OCI-LY1 (cell line): ENCODE data around the gene AGAP3.

Experiments used
- H2AFZ ChIP-seq: fragments of 200-600 bp; sonication (generic), shearing (Covaris generic); 2 replicates; pipeline ENCODE4 v1.6.0; 2014; ENCODE audit warnings: antibody characterized with exemption, mild to moderate bottlenecking, low read length
- H3F3A ChIP-seq: fragments of 200-600 bp; sonication (generic), shearing (Covaris generic); 2 replicates; pipeline ENCODE4 v1.6.0; 2014; ENCODE audit warnings: mild to moderate bottlenecking, antibody characterized with exemption, low read length, moderate library complexity; ENCODE audit not compliant: insufficient read depth
- H3K27ac ChIP-seq: fragments of 200-600 bp; sonication (generic); 2 replicates; pipeline ENCODE4 v1.5.1; 2014; ENCODE audit warnings: low read length, mixed run types, mild to moderate bottlenecking, low read depth; ENCODE audit not compliant: poor library complexity, severe bottlenecking
- H3K27me3 ChIP-seq: fragments of 200-600 bp; sonication (generic); 2 replicates; pipeline ENCODE4 v1.6.0; 2014; ENCODE audit warnings: antibody characterized with exemption, mild to moderate bottlenecking, low read length, moderate library complexity; ENCODE audit not compliant: insufficient read depth
- H3K36me3 ChIP-seq: fragments of 200-600 bp; sonication (generic); 2 replicates; pipeline ENCODE4 v1.6.1; 2014; ENCODE audit warnings: mild to moderate bottlenecking, antibody characterized with exemption, low read length, moderate library complexity, mixed read lengths; ENCODE audit not compliant: insufficient read depth
- H3K4me1 ChIP-seq: fragments of 200-600 bp; sonication (generic); 2 replicates; pipeline ENCODE4 v1.5.1; 2014; ENCODE audit warnings: mild to moderate bottlenecking, low read length, moderate library complexity; ENCODE audit not compliant: insufficient read depth, severe bottlenecking
- H3K4me2 ChIP-seq: fragments of 200-600 bp; sonication (generic), shearing (Covaris generic); 2 replicates; pipeline ENCODE4 v1.6.1; 2014; ENCODE audit warnings: low read length
- H3K4me3 ChIP-seq: fragments of 200-600 bp; sonication (generic); 2 replicates; pipeline ENCODE4 v1.5.1; 2014; ENCODE audit warnings: low read length, low read depth, mild to moderate bottlenecking, mixed read lengths; ENCODE audit not compliant: poor library complexity, severe bottlenecking
- H3K79me2 ChIP-seq: fragments of 200-600 bp; shearing (Covaris generic); 2 replicates; pipeline ENCODE4 v1.6.1; 2016; ENCODE audit warnings: mixed run types, low read length, mixed read lengths; ENCODE audit not compliant: insufficient read depth
- H3K9ac ChIP-seq: fragments of 200-600 bp; sonication (generic), shearing (Covaris generic); 2 replicates; pipeline ENCODE4 v1.6.1; 2014; ENCODE audit warnings: mild to moderate bottlenecking, low read length, mixed read lengths
- H3K9me2 ChIP-seq: fragments of 200-600 bp; sonication (generic), shearing (Covaris generic); 2 replicates; pipeline ENCODE4 v1.6.1; 2014; ENCODE audit warnings: low read depth, mild to moderate bottlenecking, low read length, mixed read lengths
- H3K9me3 ChIP-seq: fragments of 200-600 bp; shearing (Covaris generic); 2 replicates; pipeline ENCODE4 v1.6.1; 2014; ENCODE audit warnings: low read length, mixed read lengths
- H4K20me1 ChIP-seq: fragments of 200-600 bp; sonication (generic), shearing (Covaris generic); 2 replicates; pipeline ENCODE4 v1.6.0; 2016; ENCODE audit warnings: mild to moderate bottlenecking, low read length; ENCODE audit not compliant: insufficient read depth
- EZH2 ChIP-seq: fragments of 200-600 bp; sonication (generic), shearing (Covaris generic); IDR thresholded peaks from 2 replicates; pipeline ENCODE4 v1.8.0; 2017; ENCODE audit warnings: borderline replicate concordance, mixed run types, mild to moderate bottlenecking, antibody characterized with exemption, low read length, moderate library complexity, mixed read lengths
- TF ChIP-seq, protein P1 (sequence below): fragments of 200-600 bp; sonication (generic), shearing (Covaris generic); IDR thresholded peaks from 2 replicates; pipeline ENCODE4 v1.5.1; 2017; ENCODE audit warnings: mild to moderate bottlenecking, antibody characterized with exemption, low read length, moderate library complexity, mixed read lengths

AGAP3 gene

GRCh38 chr7:151060113-151060415 is 26.2 kb upstream of the AGAP3 start:
- Histone ChIP-seq H3F3A (0 out of 2 replicates have a peak, but pooled peaks cover 7% of the 10 kb centered on the region), H2AFZ (no peak overlapping the region), H3K9me2 (no peaks in the 10 kb centered on the region), H3K36me3 (peaks cover 11% of the 10 kb centered on the region), H3K27me3 (no peaks in the 10 kb centered on the region), H4K20me1 (no peaks in the 10 kb centered on the region), H3K4me1 (peaks cover 41% of the 10 kb centered on the region), H3K9ac (peak overlapping the region; percentile 79), H3K4me3 (peak overlapping the region; percentile 90), H3K79me2 (no peaks in the 10 kb centered on the region; the same call in 1 of the 2 replicates), H3K4me2 (peak overlapping the region; percentile 85), H3K9me3 (no peaks in the 10 kb centered on the region), H3K27ac (peak overlapping the region; percentile 62)
- no peak for TF ChIP-seq EZH2
- TF ChIP-seq, protein P1, sequence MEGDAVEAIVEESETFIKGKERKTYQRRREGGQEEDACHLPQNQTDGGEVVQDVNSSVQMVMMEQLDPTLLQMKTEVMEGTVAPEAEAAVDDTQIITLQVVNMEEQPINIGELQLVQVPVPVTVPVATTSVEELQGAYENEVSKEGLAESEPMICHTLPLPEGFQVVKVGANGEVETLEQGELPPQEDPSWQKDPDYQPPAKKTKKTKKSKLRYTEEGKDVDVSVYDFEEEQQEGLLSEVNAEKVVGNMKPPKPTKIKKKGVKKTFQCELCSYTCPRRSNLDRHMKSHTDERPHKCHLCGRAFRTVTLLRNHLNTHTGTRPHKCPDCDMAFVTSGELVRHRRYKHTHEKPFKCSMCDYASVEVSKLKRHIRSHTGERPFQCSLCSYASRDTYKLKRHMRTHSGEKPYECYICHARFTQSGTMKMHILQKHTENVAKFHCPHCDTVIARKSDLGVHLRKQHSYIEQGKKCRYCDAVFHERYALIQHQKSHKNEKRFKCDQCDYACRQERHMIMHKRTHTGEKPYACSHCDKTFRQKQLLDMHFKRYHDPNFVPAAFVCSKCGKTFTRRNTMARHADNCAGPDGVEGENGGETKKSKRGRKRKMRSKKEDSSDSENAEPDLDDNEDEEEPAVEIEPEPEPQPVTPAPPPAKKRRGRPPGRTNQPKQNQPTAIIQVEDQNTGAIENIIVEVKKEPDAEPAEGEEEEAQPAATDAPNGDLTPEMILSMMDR, result no peak

DNA sequence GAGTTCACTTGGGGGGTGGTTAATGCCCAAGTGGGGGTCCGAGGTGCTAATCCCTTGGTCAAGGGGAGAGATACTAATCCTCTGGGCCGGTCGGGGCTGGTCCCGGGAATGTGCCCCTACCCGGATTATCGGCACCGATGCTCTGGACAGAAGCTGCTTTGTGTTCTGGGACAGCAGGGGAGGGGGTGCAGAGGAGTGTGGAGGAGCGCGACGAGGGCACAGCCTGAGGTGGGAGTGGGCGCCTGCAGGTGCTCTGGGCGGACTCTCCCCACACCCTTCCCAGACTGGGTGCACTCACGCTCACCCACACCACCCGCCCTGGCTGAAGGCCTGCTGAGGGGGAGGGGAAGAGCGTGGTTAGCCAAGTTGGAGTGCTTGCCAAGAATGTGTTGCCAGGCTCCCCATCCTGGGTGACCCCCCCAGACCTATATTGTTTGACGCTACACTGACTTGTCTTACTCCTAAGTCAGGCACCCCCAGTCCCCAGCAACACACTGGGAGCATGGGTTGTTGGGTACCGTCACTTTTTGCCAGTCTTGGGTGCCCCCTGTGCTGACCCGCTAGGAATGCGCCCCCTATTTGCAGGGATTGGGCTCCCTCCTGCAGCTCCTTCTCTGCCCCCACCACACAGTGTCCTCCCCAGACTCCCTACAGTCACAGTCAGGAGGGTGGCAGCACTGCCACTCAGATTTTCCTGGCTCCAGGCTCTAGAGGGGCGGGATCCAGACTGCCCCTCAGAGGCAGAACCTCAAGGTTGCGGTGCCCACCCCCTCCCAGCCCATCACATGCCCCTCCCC is 25.7 kb upstream of the AGAP3 start:
- H3K4me2 ChIP-seq, result peak overlapping the region; percentile 85
- H2AFZ ChIP-seq, result no peak overlapping the region
- H3K9ac ChIP-seq, result peak overlapping the region; percentile 79
- peak overlapping the region; percentile 62 for H3K27ac ChIP-seq
- H3K9me2 ChIP-seq, result no peaks in the 10 kb centered on the region
- TF ChIP-seq EZH2, result no peak
- TF ChIP-seq, protein P1, result peak; percentile 55
- H3K4me1 ChIP-seq, result peaks cover 41% of the 10 kb centered on the region
- H4K20me1 ChIP-seq, result no peaks in the 10 kb centered on the region
- H3F3A ChIP-seq, result 0 out of 2 replicates have a peak, but pooled peaks cover 7% of the 10 kb centered on the region
- no peaks in the 10 kb centered on the region for H3K9me3 ChIP-seq
- H3K4me3 ChIP-seq, result peak overlapping the region; percentile 90
- peaks cover 16% of the 10 kb centered on the region for H3K36me3 ChIP-seq
- no peaks in the 10 kb centered on the region; the same call in 1 of the 2 replicates for H3K79me2 ChIP-seq
- no peaks in the 10 kb centered on the region for H3K27me3 ChIP-seq

DNA sequence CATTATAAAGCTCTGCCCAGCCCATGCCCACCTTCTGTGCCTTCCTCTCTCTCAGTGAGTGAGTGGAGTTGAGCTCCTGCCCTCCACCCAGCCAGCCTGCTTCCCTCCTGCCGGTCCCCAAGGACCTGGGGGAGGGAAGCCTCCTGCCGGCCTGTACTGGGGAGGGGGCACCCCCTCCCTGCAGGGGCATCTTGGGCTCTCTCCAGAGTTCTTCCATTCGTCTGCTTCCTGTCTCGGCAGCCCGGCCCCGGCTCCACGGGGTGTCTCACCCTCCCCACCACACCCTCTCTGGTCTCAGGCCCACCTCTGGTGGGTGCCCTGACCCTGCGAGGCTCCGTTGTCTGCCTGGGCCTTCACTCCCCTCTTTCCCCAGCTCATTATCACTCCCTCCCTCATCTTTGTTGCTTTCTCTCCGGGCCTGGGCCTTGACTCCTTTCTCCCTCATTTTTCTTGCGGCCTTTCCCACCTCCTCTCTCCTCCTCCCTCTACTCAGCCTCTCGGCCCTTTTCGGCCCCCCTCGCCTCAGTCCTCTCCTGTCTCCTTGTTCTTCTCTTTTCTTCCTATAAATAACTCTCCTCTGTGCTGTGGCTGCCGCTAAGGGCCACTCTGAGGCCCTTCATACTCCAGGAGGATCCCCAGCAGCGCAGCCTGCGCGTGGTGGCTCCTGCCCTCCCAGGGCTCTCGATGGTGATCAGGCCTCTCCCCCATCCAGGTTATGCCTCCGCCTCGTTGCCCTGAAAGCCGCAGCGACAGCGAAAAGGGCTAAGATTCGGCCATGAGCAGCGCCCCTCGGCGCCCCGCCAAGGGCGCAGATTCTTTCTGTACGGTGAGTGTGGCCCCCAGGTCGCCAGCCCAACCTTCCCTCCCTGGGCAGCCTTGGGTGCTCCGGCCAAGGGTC is 24.8 kb upstream of the AGAP3 start:
- Histone ChIP-seq H3K27me3 (no peaks in the 10 kb centered on the region), H3K79me2 (no peaks in the 10 kb centered on the region; the same call in 1 of the 2 replicates)

More for the DNA sequence above, 24.8 kb upstream of the AGAP3 start:
- peak overlapping the region; percentile 25; the same call in 1 of the 2 replicates for H3K9ac ChIP-seq
- H2AFZ ChIP-seq, result no peak overlapping the region
- H3F3A ChIP-seq, result 0 out of 2 replicates have a peak, but pooled peaks cover 7% of the 10 kb centered on the region
- H3K9me2 ChIP-seq, result no peaks in the 10 kb centered on the region
- peak overlapping the region; percentile 90 for H3K4me3 ChIP-seq
- H3K4me1 ChIP-seq, result peaks cover 41% of the 10 kb centered on the region
- TF ChIP-seq, protein P1, result no peak
- no peak for TF ChIP-seq EZH2
- H4K20me1 ChIP-seq, result no peaks in the 10 kb centered on the region
- H3K9me3 ChIP-seq, result no peaks in the 10 kb centered on the region
- H3K27ac ChIP-seq, result peak overlapping the region; percentile 62
- peaks cover 23% of the 10 kb centered on the region for H3K36me3 ChIP-seq
- H3K4me2 ChIP-seq, result peak overlapping the region; percentile 85
